Stimulated activated naive B cell treated with anti-CD40 and anti-IgM and Interleukin-4, amounts not matched to agents 10 μg/mL and 1 μg/mL and 100 μg/mL, for 72 hours (primary cell): ENCODE data around the gene DYRK1A.
A peak's percentile ranks its signal among the peaks of the same experiment; 100 is the strongest.

Experiments used
- ATAC-seq, 2 donors: fragments of 150-1000 bp; cut with Tn5 transposase; replicated peaks; 2 replicates each; pipeline ENCODE4 v1.10.0; 2021; ENCODE audit warnings: moderate library complexity in 1 of 2
- DNase-seq: peaks from one replicate; pipeline ENCODE4 v3.0.0; 2021
- H3K27ac Mint-ChIP-seq: one replicate; pipeline ENCODE4 v1.8.0; 2022; ENCODE audit warnings: mild to moderate bottlenecking, mixed read lengths
- H3K27me3 Mint-ChIP-seq, 2 donors: one replicate each; pipeline ENCODE4 v1.8.0; 2022; ENCODE audit warnings: mixed read lengths in 2 of 2
- H3K36me3 Mint-ChIP-seq, 2 donors: one replicate each; pipeline ENCODE4 v1.8.0; 2022; ENCODE audit warnings: mixed read lengths in 2 of 2, mild to moderate bottlenecking in 1 of 2
- H3K4me1 Mint-ChIP-seq, 2 donors: one replicate each; pipeline ENCODE4 v1.8.0; 2022; ENCODE audit warnings: mixed read lengths in 2 of 2, mild to moderate bottlenecking in 1 of 2
- H3K4me3 Mint-ChIP-seq, 2 donors: one replicate each; pipeline ENCODE4 v1.8.0; 2022; ENCODE audit warnings: mild to moderate bottlenecking in 2 of 2, mixed read lengths in 2 of 2, moderate library complexity in 1 of 2
- H3K9me3 Mint-ChIP-seq, 2 donors: one replicate each; pipeline ENCODE4 v1.8.0; 2022; ENCODE audit warnings: mixed read lengths in 2 of 2, mild to moderate bottlenecking in 1 of 2

The DYRK1A gene

DNA sequence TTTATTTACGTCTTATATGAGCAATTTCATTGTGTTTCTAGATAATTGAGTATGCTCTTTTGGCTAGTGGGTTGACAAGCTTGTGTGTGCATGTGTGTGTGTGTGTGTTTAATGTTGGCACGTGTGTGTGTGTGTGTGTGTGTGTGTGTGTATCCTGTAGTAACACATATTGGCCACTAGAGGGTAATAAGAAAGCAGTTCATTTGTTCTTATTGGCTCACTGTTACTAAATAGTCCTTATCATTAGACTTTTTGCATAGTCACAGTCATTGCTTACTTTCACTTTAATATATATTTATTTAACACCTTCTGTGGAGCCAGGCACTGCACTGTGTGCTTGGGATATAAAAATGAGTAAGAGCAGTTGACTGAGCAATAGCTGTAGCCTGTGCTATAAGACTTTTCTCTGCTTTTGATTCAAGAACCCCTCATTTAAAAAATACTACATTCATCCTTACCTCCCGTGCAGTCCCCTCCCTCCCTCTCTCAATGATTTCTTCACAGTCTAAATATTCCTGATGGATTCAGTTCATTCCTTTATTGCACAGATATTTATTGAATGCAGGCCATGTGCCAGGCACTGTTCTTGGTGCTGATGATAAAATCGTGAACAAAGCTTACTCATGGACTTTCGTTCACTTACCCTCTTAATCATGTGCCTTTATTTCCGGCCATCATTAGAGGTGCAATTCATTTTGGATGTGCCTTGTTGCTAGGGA, 96.7 kb downstream of the DYRK1A start:
- no peak for DNase-seq
- peaks cover 15 to 24% of the 10 kb centered on the region in 2 donors for H3K36me3 Mint-ChIP-seq
- peak; percentile 69 to 72 for ATAC-seq
- H3K4me3 Mint-ChIP-seq = peak overlapping the region in 1 of 2 donors; percentile 27
- no peaks in the 10 kb centered on the region for H3K27me3 Mint-ChIP-seq
- no peaks in the 10 kb centered on the region for H3K9me3 Mint-ChIP-seq
- no peak overlapping the region for H3K27ac Mint-ChIP-seq
- peaks cover 47 to 80% of the 10 kb centered on the region in 2 donors for H3K4me1 Mint-ChIP-seq

DNA sequence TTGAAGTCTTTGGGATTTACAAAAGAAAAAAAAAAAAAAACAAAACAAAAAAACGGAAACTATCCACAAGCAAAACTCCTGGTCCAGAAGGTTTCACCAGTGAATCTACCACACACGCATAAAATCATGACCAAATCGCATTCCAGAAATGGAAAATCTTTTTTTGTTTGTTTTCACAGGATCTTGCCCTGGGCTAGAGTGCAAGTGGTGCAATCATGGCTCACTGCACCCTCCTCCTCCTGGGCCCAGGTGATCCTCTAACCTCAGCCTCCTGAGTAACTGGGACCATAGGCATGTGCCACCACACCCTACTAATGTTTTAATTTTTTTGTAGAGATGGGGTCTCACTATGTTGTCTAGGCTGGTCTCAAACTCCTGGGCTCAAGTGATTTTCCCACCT, 100.5 kb downstream of the DYRK1A start:
- H3K27me3 Mint-ChIP-seq = no peaks in the 10 kb centered on the region
- H3K4me3 Mint-ChIP-seq = no peak overlapping the region
- H3K9me3 Mint-ChIP-seq = peaks cover 0 to 4% of the 10 kb centered on the region in 2 donors
- H3K36me3 Mint-ChIP-seq = peaks cover 35 to 41% of the 10 kb centered on the region in 2 donors
- DNase-seq (no peak), ATAC-seq (no peak)
- H3K4me1 Mint-ChIP-seq = peaks cover 45 to 86% of the 10 kb centered on the region in 2 donors
- no peak overlapping the region for H3K27ac Mint-ChIP-seq

DNA sequence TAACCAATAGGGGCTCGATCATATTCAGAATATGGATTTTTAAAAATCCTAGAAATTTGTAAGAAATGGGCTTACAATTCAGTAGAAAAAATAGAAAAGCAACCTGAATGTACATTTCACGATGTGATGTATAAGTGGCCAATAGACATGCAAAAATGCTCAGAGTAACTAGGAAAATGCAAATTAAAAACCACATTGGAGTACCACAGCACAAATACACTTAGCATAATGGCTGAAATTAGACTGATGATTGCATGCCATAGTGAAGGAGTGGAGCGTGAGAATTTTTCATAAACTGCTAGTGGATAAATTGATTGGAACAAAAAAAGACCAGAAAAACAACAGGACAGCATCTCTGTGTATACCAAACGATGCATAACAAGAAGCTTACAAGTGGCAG, 102.3 kb downstream of the DYRK1A start:
- H3K27me3 Mint-ChIP-seq = no peaks in the 10 kb centered on the region
- peaks cover 35 to 46% of the 10 kb centered on the region in 2 donors for H3K36me3 Mint-ChIP-seq
- H3K4me3 Mint-ChIP-seq = no peak overlapping the region
- peaks cover 0 to 4% of the 10 kb centered on the region in 2 donors for H3K9me3 Mint-ChIP-seq
- ATAC-seq = no peak
- no peak for DNase-seq
- H3K27ac Mint-ChIP-seq = no peak overlapping the region
- H3K4me1 Mint-ChIP-seq = peaks cover 34 to 68% of the 10 kb centered on the region in 2 donors

DNA sequence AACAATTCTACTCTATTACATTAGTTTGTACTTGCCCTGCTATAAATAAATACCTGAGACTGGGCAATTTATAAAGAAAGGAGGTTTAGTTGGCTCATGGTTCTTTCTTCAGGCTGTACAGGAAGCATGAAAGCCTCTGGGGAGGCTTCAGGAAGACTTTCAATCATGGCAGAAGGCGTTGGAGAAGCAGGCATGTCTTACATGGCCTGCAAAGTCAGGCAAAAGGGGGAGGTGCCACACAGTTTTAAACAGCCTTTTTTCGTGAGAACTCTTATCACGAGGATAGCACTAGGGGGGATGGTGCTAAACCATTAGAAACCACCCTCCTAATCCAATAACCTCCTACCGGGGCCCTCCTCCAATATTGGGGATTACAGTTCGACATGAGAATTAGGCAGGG, 102.9 kb downstream of the DYRK1A start:
- peaks cover 35 to 46% of the 10 kb centered on the region in 2 donors for H3K36me3 Mint-ChIP-seq

DNA sequence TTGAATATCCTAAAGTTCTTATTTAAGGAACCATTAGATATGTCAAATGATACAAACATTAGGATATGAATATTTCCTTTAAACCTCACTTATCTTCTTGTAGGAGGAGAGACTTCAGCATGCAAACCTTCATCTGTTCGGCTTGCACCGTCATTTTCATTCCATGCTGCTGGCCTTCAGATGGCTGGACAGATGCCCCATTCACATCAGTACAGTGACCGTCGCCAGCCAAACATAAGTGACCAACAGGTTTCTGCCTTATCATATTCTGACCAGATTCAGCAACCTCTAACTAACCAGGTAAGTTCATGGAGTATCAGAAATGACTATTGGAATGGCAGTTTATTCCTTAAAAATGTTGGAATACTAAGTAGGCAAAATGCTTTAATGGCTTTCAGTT, 106.0 kb downstream of the DYRK1A start:
- no peaks in the 10 kb centered on the region for H3K27me3 Mint-ChIP-seq
- ATAC-seq (no peak), DNase-seq (no peak)
- peaks cover 30 to 46% of the 10 kb centered on the region in 2 donors for H3K36me3 Mint-ChIP-seq
- no peak overlapping the region for H3K27ac Mint-ChIP-seq
- no peak overlapping the region for H3K4me3 Mint-ChIP-seq
- peaks cover 0 to 4% of the 10 kb centered on the region in 2 donors for H3K9me3 Mint-ChIP-seq
- H3K4me1 Mint-ChIP-seq = peaks cover 31 to 58% of the 10 kb centered on the region in 2 donors

More for the DNA sequence above, 102.9 kb downstream of the DYRK1A start:
- Mint-ChIP-seq H3K27me3 (no peaks in the 10 kb centered on the region), H3K27ac (no peak overlapping the region), H3K4me3 (no peak overlapping the region), H3K9me3 (peaks cover 0 to 4% of the 10 kb centered on the region in 2 donors), H3K4me1 (peaks cover 32 to 64% of the 10 kb centered on the region in 2 donors)
- DNase-seq = no peak
- no peak for ATAC-seq

DNA sequence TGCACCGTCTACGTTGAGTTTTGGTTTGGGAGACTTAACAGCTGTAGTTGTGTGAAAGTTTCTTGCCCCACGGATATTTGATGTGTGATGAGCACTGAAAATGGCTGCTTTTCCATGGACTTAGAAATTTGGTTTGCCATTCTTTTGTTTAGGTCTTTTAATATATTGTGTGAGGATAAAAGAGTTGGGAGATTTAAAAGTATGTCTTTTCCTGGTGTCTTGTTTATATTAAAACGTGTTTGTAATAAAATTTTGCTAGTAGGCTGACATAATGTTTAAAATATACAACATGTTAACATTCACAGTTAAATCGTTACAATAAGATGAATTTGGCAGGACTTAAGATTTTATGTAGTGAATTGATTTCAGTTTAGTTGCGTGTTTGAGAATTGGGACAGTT, 106.9 kb downstream of the DYRK1A start:
- peaks cover 26 to 53% of the 10 kb centered on the region in 2 donors for H3K4me1 Mint-ChIP-seq
- H3K36me3 Mint-ChIP-seq = peaks cover 22 to 39% of the 10 kb centered on the region in 2 donors
- peaks cover 0 to 2% of the 10 kb centered on the region in 2 donors for H3K9me3 Mint-ChIP-seq
- no peaks in the 10 kb centered on the region for H3K27me3 Mint-ChIP-seq
- no peak overlapping the region for H3K27ac Mint-ChIP-seq
- no peak for DNase-seq
- no peak for ATAC-seq
- H3K4me3 Mint-ChIP-seq = no peak overlapping the region

DNA sequence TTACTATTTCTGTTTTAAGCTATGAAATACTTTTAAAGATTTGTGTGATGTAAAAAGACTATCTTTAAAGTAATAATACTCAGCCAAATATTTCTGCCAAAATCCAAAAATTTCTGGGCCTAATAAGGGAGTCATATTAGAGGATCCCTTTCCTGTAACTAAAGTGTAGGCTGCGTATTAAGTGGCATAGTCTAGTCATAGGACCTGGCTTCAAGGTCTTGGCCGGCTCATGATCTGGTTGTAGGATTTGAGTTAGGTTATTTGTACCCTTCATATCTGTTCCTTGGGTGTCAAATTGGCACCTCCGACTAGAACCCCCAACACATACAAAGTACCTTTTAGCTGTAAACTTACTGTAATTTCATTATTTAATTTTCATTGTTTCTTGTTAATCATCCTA, 107.8 kb downstream of the DYRK1A start:
- Mint-ChIP-seq H3K9me3 (no peaks in the 10 kb centered on the region), H3K36me3 (peaks cover 15 to 31% of the 10 kb centered on the region in 2 donors), H3K27ac (no peak overlapping the region), H3K4me1 (peaks cover 25 to 44% of the 10 kb centered on the region in 2 donors), H3K4me3 (no peak overlapping the region), H3K27me3 (no peaks in the 10 kb centered on the region)
- DNase-seq (no peak), ATAC-seq (no peak)

DNA sequence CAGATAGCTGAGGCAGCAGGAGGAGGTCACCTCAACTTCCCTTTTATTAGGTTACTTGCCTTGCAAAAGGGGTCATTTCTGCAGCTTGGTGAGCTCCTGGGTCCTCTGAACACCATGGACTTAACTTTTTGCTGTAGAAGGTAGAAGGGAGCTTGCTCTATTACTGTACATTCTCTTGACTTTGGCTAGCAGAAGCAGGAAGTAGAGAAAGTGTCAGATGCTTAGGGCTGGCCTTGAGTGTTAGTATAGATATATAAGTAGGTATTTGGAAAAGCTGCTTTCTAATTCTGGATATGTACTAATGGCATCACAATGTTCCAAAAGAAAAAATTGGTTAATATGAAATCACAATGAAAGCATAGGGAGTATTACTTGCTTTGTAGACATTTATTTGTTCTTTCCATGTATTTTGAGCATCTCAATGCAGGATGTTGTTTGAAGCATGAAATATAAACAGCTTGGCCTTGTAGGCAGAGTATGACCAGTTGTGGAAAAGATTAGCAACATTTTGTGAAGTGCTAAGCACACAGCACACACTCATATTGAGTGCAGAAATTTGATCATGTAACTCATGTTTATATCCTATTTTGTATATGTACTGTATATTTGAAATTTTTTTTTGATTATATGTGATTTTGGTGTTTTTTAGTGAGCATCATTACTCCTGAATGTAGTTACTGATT, 108.8 kb downstream of the DYRK1A start:
- Mint-ChIP-seq H3K4me3 (no peak overlapping the region), H3K9me3 (no peaks in the 10 kb centered on the region), H3K4me1 (peaks cover 25 to 37% of the 10 kb centered on the region in 2 donors), H3K27ac (peak overlapping the region; percentile 10), H3K27me3 (no peaks in the 10 kb centered on the region), H3K36me3 (peaks cover 12 to 25% of the 10 kb centered on the region in 2 donors)
- ATAC-seq (peak; percentile 52 to 58), DNase-seq (no peak)

DNA sequence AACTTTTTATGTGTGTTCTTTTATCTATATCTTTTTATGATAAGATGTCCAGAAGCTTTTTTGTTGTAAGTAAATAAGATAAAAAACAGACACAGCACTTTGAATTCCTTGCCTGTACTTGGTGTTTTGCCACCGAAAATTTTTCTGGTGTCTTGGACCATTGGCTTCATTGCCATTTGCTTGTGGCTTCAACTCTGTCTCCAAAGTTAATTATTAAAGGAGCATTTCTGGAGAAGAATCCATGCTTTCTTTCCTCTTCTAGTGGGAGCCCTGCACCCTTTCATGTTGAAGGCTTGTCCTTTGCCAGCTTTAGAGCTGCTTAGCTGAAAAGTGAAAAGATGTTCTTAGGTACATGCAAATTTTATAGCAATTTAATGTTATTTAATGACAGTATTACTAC, 112.2 kb downstream of the DYRK1A start:
- peaks cover 14 to 24% of the 10 kb centered on the region in 2 donors for H3K4me1 Mint-ChIP-seq
- H3K27me3 Mint-ChIP-seq = no peaks in the 10 kb centered on the region
- no peaks in the 10 kb centered on the region for H3K9me3 Mint-ChIP-seq
- H3K4me3 Mint-ChIP-seq = no peak overlapping the region
- ATAC-seq (no peak), DNase-seq (no peak)
- no peak overlapping the region for H3K27ac Mint-ChIP-seq
- peaks cover 17 to 26% of the 10 kb centered on the region in 2 donors for H3K36me3 Mint-ChIP-seq

DNA sequence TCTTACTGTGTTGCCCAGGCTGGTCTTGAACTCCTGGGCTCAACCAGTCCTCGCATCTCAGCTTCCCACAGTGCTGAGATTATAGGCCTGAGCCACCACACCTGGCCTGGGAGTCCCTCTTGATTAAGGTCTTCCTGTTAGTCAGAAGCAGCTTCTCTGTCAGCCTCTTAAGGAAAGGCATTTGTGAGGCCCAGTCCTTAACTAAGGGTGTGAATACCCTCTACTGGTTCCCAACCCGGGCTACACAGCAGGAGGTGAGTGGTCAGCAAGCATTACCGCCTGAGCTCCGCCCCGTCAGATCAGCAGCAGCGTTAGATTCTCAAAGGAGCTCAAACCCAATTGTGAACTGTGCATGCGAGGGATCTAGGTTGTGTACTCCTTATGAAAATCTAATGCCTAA, 117.2 kb downstream of the DYRK1A start:
- ATAC-seq = no peak
- no peak for DNase-seq
- Mint-ChIP-seq H3K4me1 (peaks cover 0 to 2% of the 10 kb centered on the region in 2 donors), H3K27ac (peak overlapping the region; percentile 56), H3K4me3 (no peak overlapping the region), H3K9me3 (no peaks in the 10 kb centered on the region), H3K27me3 (no peaks in the 10 kb centered on the region), H3K36me3 (peaks cover 15 to 18% of the 10 kb centered on the region in 2 donors)

DNA sequence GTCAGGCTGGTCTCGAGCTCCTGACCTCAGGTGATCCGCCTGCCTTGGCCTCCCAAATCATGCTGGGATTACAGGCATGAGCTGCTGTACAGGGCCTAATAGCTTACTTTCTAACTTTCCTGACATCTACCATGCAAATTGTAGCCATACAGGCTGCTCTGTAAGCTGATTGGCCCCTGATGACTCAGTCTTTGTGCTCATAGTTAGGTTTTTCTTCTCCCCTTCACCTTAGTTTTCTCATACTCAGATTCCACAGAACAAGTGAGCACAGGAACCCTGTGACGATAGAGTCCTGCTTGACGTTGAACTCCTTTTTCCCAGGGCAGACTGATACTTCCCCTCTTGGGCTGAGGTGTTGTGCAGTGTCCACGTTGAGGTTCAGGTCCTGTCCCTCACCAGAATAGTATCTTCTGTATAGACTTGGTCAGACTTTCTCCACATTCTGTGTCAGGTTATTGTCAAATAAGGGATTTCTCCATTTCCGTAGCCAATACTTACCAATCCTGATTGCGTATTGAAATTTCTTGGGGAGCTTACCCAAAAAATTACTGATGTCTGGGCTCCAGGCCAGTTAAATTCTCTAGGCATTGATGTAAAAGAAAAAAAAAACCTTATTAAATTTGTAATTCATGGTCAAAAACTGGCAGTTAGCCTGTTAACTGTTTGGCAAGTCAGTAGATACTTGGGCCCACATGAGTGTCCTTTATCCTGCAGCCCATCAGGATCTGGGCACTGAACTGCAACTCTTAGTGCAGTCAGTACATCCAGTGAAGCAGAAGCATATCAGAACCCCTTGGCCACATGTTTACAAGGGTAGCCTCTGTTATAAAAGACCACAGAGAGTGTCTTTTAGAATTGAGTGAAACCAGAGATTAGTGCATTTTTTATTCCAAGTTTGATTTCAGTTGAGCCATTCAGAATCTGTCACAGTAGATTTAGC, 118.2 kb downstream of the DYRK1A start:
- H3K36me3 Mint-ChIP-seq = peaks cover 13 to 21% of the 10 kb centered on the region in 2 donors

DNA sequence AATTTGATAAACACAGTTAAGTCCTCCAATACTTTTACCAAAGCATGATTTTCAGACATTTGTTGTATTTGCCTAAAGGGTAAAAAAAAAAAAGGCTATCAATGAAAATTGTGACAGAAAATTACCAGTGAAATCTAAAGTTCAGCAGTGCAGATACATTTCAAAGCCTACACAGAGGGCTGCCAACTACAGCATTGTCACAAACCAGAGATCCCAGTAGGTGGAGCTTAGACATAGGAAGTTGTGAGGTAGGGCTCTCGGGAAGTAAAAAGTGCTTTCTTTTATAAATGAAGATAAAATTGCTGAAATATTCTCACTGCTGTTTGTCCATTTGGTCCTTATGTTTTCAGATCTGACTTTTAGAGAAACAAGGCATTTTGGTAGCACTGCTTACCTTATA, 123.0 kb downstream of the DYRK1A start:
- Mint-ChIP-seq H3K4me1 (peaks cover 0 to 4% of the 10 kb centered on the region in 2 donors), H3K36me3 (peaks cover 13 to 26% of the 10 kb centered on the region in 2 donors), H3K27ac (no peak overlapping the region), H3K27me3 (no peaks in the 10 kb centered on the region), H3K4me3 (no peak overlapping the region), H3K9me3 (no peaks in the 10 kb centered on the region)
- ATAC-seq = no peak
- DNase-seq = no peak

More for the DNA sequence above, 118.2 kb downstream of the DYRK1A start:
- H3K4me1 Mint-ChIP-seq = peaks cover 0 to 2% of the 10 kb centered on the region in 2 donors
- H3K27me3 Mint-ChIP-seq = no peaks in the 10 kb centered on the region
- no peak for DNase-seq
- H3K4me3 Mint-ChIP-seq = no peak overlapping the region
- no peak overlapping the region for H3K27ac Mint-ChIP-seq
- no peaks in the 10 kb centered on the region for H3K9me3 Mint-ChIP-seq
- no peak for ATAC-seq

DNA sequence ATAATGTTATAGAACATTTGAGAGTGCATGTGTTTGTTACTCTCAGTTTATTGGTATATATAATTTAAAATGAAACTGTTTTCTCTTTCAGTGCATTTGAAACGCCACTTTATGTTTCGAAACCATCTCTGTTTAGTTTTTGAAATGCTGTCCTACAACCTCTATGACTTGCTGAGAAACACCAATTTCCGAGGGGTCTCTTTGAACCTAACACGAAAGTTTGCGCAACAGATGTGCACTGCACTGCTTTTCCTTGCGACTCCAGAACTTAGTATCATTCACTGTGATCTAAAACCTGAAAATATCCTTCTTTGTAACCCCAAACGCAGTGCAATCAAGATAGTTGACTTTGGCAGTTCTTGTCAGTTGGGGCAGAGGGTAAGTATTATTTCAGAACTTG, 123.5 kb downstream of the DYRK1A start:
- Mint-ChIP-seq H3K9me3 (no peaks in the 10 kb centered on the region), H3K36me3 (peaks cover 13 to 23% of the 10 kb centered on the region in 2 donors)

DNA sequence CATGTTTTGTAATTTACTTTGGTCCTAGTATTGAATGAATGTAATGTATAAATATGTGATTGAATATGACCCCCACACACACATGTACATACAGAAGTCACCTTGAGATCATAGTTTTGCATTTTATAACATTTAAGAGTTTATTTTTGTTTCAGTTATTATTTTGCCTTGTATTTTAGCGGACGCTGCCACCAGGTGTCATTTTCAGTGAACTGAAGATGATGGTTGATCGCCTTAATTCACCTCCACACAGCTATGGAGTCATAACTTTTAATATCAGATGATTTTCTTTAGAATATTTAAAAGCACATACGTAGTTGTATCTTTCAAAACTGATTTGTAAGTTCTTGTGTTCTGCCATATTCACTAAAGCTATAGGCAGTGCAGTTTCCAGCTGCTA, 130.4 kb downstream of the DYRK1A start:
- H3K27me3 Mint-ChIP-seq = no peaks in the 10 kb centered on the region
- H3K4me3 Mint-ChIP-seq = no peak overlapping the region
- peaks cover 22 to 44% of the 10 kb centered on the region in 2 donors for H3K36me3 Mint-ChIP-seq
- DNase-seq (no peak), ATAC-seq (no peak)
- peaks cover 5 to 8% of the 10 kb centered on the region in 2 donors for H3K4me1 Mint-ChIP-seq
- H3K9me3 Mint-ChIP-seq = no peaks in the 10 kb centered on the region
- H3K27ac Mint-ChIP-seq = no peak overlapping the region

More for the DNA sequence above, 123.5 kb downstream of the DYRK1A start:
- Mint-ChIP-seq H3K4me3 (no peak overlapping the region), H3K27ac (no peak overlapping the region), H3K4me1 (peaks cover 0 to 2% of the 10 kb centered on the region in 2 donors), H3K27me3 (no peaks in the 10 kb centered on the region)
- ATAC-seq (no peak), DNase-seq (no peak)
